ENCODE results near the gene CFD.
"Not testable (repeated sequence)": the region's sequence is repeated elsewhere in the genome, so short reads cannot be mapped to it uniquely, and the experiment has no call there.

CFD gene

DNA sequence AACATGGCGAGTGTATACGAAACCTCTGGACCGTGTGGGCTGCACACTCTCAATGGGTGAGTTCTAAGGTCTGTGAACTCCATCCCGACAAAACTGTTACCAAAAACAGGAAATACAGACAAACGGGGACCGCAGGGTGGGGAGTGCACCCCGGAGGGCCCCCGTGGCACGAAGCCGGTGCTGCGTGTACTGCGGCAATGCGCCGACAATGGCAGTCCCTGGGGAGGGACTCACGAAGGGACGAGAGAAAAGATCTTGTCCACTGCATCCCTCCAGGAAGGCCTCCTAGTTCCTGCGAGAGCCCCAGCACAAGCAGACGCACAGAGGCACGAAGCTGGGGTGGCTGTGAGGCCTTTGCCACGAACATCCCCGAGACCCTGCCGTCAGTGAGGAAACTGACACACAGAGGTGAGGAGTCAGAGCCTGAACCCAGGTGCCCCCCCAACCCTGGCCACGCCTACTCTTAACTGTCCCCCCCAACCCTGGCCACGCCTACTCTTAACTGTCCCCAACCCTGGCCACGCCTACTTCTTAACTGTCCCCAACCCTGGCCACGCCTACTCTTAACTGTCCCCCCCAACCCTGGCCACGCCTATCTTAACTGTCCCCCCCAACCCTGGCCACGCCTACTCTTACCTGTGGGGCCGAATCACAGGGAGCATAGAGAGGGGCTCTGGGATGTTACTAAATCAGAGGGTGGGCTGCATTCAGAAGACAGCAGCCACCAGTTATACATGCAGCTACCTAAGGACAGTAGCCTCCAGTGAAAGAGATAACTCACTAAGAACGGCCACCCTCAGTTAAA is 29.3 kb downstream of the CFD start:
- no peak for DNase-seq (ENCODE audit: low read depth in 2 of 2)

DNA sequence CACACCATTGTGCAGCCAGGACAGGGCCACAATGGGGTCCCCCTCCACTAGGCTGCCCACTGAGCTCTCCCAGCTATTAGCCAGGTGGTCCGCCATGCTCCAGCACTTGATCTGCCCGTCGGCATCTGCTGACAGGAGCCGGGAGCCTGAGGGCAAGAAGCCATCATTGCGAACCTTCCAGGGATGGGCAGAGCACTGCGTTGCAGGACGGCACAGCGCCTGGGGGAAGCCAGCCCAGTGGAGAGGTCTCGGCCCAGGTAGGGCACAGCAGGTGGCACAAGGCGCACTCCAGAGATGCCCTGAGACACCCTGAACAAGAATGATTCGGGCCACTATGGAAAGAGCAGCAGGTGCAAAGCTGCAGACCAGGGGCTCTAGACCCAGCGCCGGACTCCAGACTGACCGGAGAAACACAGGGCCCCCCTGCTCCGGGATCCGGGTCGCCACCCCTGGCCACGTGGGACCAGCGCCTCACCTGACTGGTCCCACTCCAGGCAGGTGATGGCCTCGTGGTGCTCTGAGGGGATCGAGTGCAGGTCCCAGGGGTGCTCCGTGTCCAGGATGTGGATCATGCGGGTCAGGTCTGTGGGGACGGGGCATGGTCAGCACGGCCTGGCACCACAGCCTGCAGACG is 30.3 kb downstream of the CFD start:
- DNase-seq (ENCODE audit: low read depth in 2 of 2) = no peak

DNA sequence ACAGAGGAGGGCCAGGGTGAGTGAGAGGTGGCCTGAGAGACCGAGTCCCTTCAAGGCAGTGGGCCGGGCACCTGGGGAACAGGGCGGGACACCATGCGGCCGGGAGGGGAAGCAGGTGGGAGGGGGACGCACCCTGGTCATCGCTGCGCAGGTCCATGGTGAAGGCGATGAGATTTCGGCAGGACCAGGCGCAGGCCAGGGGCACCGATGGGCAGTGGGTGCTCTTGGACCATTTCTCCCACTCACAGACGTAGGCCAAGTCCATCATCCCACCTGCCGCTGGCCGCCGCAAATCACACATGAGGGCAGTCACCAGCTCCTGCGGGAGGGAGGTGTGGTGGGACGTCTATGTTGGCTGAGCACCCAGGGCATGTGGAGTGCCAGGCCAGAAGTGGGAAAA is 31.4 kb downstream of the CFD start:
- DNase-seq (ENCODE audit: low read depth in 2 of 2) = no peak

DNA sequence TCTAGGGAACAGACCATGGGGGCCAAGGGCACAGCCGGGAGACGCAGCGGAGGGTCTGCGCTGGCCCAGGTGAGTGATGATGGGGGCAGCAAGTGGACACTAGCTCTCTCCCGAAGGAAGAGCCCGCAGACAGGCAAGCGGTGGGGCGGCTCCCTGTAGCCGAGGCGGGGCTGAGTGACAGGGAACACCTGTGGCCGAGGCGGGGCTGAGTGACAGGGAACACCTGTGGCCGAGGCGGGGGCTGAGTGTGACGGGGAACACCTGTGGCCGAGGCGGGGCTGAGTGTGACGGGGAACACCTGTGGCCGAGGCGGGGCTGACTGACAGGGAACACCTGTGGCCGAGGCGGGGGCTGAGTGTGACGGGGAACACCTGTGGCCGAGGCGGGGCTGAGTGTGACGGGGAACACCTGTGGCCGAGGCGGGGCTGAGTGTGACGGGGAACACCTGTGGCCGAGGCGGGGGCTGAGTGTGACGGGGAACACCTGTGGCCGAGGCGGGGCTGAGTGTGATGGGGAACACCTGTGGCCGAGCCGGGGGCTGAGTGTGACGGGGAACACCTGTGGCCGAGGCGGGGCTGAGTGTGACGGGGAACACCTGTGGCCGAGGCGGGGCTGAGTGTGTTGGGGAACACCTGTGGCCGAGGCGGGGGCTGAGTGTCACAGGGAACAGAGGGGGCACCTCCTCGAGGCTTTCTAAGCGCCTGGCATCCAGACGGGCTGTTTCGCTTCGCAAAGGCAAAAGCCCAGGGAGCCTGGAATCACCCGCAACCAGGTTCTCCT is 32.1 kb downstream of the CFD start:
- DNase-seq (ENCODE audit: low read depth in 2 of 2) = not testable (repeated sequence)

DNA sequence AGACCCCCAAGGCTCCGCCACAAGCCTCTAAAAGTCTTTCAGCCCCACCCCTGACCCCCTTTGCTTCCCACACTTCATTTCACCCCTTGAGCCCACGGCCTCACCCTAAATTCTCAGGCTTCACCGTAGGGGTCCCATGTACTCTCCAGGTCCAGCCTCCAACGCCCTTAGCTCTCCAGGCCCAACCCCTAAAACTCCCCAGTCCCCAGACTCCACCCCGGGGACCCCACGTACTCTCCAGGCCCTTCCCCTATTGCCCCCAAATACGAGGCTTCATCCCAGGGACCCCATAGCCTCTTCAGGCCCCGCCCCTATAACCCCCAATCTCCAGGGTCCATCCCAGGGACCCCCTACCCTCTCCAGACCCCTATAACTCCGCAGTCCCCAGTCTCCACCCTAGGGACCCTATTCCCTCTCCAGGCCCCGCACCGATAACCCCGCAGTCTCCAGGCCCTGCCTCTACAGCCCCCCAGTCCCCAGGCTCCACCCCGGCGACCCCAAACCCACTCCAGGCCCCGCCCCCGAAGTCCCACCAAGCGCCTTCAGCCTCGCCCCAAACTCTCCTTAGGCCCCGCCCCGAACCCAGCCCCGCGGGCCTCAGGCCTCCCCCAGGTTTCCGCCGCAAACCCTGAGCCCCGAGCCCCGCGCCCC is 32.9 kb downstream of the CFD start:
- DNase-seq (ENCODE audit: low read depth in 2 of 2) = no peak

DNA sequence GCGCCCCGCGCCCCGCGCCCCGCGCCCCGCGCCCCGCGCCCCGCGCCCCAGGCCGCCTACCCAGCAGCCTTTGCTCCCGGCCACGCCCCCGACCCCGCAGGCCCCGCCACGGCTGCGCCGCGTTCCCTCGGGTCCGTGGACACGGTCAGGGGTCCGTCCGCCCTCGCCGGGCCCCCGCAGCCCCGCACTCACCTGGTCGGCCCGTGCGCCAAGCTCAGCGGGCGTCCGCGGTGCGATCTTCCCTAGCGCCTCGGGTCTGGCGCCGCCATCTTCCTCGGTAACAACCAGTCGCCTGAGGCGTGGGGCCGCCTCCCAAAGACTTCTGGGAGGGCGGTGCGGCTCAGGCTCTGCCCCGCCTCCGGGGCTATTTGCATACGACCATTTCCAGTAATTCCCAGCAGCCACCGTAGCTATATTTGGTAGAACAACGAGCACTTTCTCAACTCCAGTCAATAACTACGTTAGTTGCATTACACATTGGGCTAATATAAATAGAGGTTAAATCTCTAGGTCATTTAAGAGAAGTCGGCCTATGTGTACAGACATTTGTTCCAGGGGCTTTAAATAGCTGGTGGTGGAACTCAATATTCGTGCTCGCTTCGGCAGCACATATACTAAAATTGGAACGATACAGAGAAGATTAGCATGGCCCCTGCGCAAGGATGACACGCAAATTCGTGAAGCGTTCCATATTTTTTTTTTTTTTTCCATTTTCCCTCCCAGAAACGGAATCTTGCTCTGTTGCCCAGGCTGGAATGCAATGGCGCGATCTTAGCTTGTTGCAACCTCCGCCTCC is 33.6 kb downstream of the CFD start, which contains the start of the genes MED16 and RNU6-9:
TSS of gene MED16 (minus strand) at position 294 of the 796 bp plus-strand sequence. CDS start 2,056 bp downstream, outside the sequence.
TSS of gene RNU6-9 (plus strand) at position 591 of the 796 bp plus-strand sequence.
- peak; percentile 82 to 87 for DNase-seq (ENCODE audit: low read depth in 2 of 2)

DNA sequence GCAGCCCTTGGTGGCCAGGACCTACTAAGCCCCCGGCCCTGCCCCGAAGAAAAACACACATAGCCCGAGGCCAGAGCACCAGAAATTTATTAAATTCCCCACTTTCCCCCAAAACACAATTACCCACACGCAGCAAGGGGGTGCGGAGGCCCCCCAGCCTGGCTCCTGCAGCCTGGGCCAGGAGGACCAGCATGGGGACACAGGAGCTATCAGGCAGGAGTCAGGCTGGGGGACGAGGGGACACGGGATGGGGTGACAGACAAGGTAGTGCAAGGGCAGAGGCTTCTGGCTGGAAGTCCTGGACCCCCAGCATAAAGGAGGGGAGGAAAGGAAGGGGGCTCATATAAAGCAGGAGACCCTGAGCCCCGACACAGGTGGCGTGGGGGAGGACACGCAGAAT is 37.0 kb downstream of the CFD start:
- no peak for DNase-seq (ENCODE audit: low read depth in 2 of 2)

DNA sequence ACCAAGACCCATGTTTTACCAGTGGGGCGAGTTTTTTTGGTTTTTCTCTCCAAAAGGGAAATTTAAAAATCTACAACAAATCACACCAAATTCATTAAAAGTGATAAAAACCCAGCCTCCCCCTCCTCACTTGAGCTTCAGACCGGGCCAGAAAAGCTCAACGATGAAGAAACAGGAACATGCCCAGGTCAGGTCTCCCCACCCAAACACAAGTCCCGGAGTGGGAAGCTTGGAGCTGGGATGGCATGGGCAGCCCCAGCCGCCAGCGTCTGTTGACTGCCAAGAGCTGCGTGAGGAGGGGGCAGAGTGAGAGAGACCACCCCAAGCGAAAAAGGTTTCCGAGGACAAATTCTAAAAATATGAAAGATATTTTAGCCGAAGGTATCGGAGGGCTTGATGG is 37.5 kb downstream of the CFD start:
- DNase-seq (ENCODE audit: low read depth in 2 of 2) = no peak

DNA sequence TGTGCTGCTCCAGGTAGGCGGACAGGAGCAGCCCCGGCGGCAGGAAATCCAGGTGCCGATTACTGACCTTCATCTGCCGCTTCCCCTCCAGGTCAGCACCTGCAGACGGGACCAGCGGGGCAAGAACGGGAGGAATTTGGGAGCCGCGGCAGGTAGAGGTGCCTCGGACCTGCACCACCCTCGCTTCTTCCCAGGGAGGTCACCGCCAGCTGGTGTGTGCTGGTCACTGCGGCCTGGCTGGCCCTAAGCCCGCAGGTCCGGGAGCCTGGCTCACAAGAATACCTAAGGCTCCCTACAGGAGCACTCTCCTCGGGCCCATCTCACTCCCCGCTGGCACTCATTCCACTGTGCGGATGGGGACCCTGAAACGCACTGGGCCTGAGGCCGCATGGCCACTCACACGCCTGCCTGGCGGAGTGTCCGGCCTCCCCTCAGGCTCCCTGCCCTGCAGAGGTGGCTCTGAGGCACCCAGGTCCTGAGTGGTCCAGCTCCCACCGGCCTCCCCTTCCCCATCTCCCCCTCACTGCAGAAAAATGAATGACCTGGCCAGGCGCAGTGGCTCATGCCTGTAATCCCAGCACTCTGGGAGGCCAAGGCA is 38.1 kb downstream of the CFD start:
- DNase-seq (ENCODE audit: low read depth in 2 of 2) = no peak

DNA sequence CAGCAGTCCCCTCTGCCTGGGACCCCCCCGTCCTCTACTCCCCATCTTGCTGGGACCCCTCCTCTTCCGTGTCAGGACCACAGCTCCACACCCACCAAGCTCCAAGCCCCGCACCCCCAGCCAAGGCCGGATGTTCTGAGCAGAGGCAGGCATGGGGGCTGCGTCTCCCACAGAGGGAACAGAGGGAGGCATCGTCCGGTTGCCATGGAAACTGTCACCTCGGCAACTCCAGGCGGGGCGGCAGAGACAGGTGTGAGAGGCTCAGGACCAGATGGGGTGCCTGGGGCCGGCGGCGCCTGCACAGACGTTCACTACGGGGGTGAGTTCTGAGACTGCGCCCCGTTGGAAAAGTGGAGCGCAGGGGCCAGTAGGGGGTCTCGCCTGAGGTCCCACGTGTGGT is 39.2 kb downstream of the CFD start:
- no peak for DNase-seq (ENCODE audit: low read depth in 2 of 2)

DNA sequence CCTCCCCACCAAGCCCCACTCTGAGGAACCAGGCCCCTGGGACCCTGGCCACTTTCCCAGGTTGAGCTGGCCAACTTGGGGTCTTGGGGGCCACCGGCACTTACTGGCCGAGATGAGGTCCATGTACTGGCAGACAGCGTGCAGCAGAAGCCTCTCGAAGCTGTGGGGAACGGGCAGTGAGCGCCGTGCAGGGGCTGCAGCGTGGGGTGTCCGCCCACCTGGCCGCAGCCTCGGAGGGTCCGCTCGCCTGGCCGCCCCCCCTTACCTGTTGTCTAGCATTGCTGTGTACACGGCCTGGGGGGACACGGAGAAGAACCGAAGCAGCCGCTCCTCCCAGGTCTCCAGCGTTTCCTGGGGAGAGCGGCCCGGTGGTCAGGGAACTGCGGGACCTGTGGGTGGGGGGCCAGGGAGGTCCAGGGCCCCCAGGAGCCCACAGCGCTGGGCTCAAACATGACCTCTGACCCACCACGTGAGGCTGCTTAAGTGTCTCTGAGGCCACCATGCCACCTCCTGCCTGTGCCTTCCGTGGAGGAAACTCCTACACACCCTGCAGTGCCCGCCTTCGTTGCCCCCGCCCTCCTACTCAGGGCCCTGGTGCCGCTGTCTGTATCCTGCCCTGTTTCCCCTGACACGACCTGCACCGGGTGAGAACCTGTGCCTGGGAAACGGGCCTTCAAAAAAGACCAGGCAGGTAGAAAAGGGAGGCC is 40.0 kb downstream of the CFD start:
- DNase-seq (ENCODE audit: low read depth in 2 of 2) = no peak

DNA sequence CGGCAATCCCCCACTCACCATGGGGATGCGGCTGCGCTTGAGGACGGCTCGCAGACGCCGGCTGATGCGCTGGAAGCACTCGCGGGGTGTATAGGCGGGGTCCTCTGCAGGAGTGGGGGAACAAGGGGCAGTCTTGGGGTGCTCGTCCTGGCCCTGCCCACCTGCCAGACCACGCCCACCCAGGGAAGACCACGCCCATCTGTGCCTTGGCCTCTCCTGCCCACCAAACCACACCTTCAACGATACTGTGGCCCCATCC is 40.5 kb downstream of the CFD start:
- no peak for DNase-seq (ENCODE audit: low read depth in 2 of 2)

DNA sequence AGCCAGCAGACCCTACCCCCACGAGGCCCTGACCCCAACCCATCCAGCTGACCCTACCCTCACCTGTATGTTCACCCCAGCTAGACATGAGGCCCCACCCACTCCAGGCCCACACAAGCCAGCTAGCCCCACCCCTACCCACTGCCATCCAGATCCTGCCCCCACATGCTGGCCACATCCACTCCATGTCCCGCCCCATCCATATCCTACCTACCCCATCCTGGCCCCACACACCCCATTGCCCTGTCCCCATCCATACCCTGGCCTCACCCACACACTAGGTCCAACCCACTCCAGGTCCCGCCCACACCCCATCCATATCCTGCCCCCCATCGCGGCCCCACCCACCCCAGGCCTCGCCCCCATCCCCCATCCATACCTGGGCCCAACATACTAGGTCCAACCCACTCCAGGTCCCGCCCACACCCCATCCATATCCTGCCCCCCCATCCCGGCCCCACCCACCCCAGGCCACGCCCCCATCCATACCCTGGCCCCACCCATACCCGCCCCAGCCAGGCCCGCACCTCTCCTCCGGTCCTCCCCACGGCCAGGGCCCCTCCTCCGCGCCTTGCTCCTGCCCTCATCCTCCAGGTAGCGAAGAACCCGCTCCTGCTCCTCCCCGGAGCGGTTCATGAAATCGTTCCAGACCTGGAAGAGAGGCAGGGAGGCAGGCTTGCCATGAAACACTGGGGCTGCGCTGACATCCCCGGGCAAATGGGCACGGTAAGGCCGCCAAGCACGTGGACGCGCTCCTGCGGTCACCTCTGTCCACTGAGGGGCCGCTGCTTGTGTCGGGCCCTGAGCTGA is 41.0 kb downstream of the CFD start:
- no peak for DNase-seq (ENCODE audit: low read depth in 2 of 2)

DNA sequence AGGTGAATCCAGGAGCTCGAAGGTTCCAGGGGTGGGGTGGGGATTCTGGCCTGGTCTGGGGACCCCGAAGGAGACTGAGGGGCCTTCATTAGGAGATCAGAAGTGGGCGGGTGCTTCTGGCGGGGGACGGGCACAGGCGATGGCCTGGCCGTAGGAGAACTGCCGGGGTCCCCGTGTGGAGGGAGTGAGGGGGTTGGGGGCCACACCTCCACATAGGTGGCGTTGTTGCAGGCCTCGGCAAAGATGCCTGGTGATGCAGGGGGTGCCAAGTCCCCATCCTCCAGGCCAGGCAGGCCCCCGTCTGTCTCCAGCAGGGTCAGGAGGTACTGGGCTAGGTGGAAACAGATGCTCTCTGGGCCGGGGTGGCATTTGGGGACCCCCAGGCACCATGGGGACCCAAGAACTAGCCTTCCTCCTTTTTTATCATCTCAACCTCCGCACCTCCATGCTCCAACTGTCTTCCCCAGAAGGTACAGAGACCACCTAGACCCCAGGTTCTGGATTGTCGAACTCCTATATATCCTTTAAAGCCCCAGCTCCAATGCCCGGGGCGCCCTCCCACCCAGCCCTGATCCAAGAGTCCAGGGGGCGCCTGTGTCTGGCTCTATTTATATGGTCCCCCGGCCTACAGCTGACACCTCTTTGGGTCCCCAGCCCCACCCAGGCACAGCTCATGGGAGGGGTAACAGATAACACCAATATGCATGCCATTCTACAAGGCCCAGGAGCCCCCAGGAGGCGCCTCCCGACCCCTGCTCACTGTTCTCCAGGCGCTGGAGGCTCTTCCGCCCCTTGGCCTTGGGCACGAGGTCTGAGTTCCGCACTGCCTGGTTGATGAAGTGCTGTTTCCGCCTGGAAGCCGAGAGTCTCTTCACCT is 42.0 kb downstream of the CFD start:
- no peak for DNase-seq (ENCODE audit: low read depth in 2 of 2)

DNA sequence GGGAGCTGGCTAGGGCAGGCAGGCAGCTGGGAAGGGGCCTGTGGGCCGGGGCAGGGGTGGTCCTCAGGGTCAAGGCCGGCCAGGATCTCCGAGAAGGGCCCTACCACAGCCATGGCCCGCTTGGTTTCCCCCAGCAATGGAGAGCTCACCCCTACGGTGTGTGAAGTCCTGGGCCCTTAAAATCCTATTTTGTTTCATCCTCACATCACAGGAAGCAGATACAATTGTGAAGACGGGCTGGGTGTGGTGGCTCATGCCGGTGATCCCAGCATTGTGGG is 42.6 kb downstream of the CFD start:
- DNase-seq (ENCODE audit: low read depth in 2 of 2) = no peak

DNA sequence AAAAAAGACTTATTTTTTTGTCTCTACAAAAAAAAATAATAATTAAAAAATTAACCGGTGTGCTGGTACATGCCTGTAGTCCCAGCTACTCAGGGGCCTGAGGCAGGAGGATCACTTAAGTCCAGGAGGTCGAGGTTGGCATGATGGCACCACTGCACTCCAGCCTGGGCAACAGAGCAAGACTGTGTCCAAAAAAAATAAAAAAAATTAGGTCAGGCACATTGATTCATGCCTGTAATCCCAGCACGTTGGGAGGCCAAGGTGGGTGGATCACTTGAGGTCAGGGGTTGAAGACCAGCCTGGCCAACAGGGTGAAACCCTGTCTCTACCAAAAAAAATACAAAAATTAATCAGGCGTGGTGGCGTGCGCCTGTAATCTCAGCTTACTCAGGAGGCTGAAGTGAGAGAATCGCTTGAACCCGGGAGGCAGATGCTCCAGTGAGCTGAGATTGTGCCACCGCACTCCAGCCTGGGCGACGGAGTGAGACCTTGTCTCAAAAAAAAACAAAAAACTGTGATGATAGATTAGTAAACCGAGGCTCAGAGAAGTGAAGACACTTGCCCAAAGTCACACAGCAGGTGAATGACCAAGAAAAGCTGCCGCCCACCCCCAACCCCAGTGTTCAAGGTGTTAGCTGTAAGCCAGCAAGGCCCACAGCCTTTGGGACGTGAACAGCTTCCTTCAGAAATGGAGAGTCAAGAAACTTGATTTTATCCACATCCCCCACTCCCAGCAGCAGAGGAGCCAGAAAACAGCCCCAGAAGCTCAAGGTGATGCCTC is 43.2 kb downstream of the CFD start:
- no peak for DNase-seq (ENCODE audit: low read depth in 2 of 2)

DNA sequence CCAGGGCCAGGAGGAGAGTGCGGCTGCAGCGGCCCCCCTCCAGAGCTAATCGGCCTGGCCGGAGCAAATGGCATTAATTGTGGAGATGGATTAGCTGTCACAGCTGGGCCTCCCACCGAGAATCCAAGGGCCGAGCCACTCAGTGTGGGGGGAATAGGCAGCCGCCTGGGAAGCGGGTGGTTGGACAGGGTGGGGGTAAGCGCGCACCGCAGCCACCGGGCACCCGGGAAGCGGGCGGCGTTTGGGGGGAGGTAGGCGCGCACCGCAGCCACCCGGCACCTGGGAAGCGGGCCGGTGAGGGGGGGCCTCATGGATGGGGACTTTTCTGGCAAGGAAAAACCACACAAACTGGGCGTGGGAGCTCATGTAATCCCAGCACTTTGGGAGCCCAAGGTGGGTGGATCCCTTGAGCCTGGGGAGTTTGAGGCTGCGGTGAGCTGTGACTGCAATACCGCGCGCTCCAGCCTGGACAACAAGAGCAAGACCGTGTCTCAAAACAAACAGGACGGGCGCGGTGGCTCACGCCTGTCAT is 43.9 kb downstream of the CFD start:
- no peak for DNase-seq (ENCODE audit: low read depth in 2 of 2)

DNA sequence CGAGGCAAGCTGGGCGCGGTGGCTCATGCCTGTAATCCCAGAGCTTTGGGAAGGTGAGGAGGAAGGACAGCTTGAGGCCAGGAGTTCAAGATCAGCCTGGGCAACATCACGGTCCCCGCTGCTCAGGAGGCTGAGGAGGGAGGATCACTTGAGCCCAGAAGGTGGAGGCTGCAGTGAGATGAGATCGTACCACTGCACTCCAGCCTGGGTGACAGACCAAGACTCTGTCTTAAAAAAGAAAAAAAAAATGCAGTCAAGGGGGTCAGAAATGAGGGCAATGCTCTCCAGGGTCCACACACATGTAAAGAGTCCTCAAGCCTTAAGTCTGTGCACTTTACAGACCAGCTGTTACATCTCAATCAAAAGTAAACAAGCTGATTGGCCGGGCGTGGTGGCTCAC is 45.1 kb downstream of the CFD start:
- no peak for DNase-seq (ENCODE audit: low read depth in 2 of 2)

Measured in stimulated activated CD4-positive, alpha-beta T cell treated with anti-CD3 and anti-CD28 coated beads, Interleukin-1b, Interleukin-23, amount 100 ng/mL, for 4 hours (primary cell).